PFSK-1 (cell line): ENCODE data around the gene SMIM44.

ENCODE experiments used
- FOXP2 ChIP-seq: optimal IDR thresholded peaks from 2 replicates; pipeline ENCODE3; 2011; ENCODE audit warnings: borderline replicate concordance, control low read depth, inconsistent platforms; ENCODE audit not compliant: insufficient read depth; ENCODE audit errors: extremely low read length, extremely low read depth
- POLR2AphosphoS5 ChIP-seq: IDR thresholded peaks from 2 replicates; pipeline ENCODE4 v1.6.1; 2012; ENCODE audit warnings: low read depth, mild to moderate bottlenecking, control low read depth, low read length, moderate library complexity
- REST ChIP-seq, 2 experiments: IDR thresholded peaks; 2 replicates each; pipeline versions ENCODE4 v1.6.1 to v1.8.0; 2011 to 2012; ENCODE audit warnings: low read depth in 2 of 2, low read length in 2 of 2, control low read depth in 1 of 2, inconsistent platforms in 1 of 2, mild to moderate bottlenecking in 1 of 2, moderate library complexity in 1 of 2; ENCODE audit not compliant: insufficient read depth in 1 of 2
- SIN3A ChIP-seq: IDR thresholded peaks from 2 replicates; pipeline ENCODE4 v1.6.1; 2012; ENCODE audit warnings: mild to moderate bottlenecking, low read length, moderate library complexity, borderline replicate concordance; ENCODE audit not compliant: insufficient read depth
- TAF1 ChIP-seq: IDR thresholded peaks from 2 replicates; pipeline ENCODE4 v1.6.1; 2012; ENCODE audit warnings: low read length, control low read depth, borderline replicate concordance; ENCODE audit not compliant: insufficient read depth

The SMIM44 gene

GRCh38 chr19:3528539-3529211, 45.4 kb upstream of the SMIM44 start:
- no peak for TF ChIP-seq TAF1
- TF ChIP-seq FOXP2: no peak
- TF ChIP-seq SIN3A: no peak
- TF ChIP-seq REST (IDR thresholded peaks at IDR 0.05; ENCODE audit: insufficient read depth in 1 of 2, low read depth in 2 of 2, low read length in 2 of 2): no peak
- no peak for TF ChIP-seq POLR2AphosphoS5

- TF ChIP-seq SIN3A (no peak), FOXP2 (no peak), REST (IDR thresholded peaks at IDR 0.05; ENCODE audit: insufficient read depth in 1 of 2, low read depth in 2 of 2, low read length in 2 of 2) (no peak), POLR2AphosphoS5 (no peak), TAF1 (no peak)
Observed at GRCh38 chr19:3528080-3528479, 44.8 kb upstream of the SMIM44 start.

- TF ChIP-seq FOXP2 (no peak), REST (IDR thresholded peaks at IDR 0.05; ENCODE audit: insufficient read depth in 1 of 2, low read depth in 2 of 2, low read length in 2 of 2) (no peak), POLR2AphosphoS5 (no peak), TAF1 (no peak), SIN3A (no peak)
Observed at GRCh38 chr19:3527238-3527910, 44.1 kb upstream of the SMIM44 start.

GRCh38 chr19:3526507-3527237, 43.4 kb upstream of the SMIM44 start:
- TF ChIP-seq TAF1 (no peak), REST (IDR thresholded peaks at IDR 0.05; ENCODE audit: insufficient read depth in 1 of 2, low read depth in 2 of 2, low read length in 2 of 2) (no peak), SIN3A (no peak), POLR2AphosphoS5 (no peak), FOXP2 (no peak)
